Kidney tubule cell (primary cell): ENCODE measurements around the gene GNAQ.

Experiments
- DNase-seq: peaks from one replicate; pipeline ENCODE4 v3.0.0-alpha.2; 2018; ENCODE audit warnings: low spot score

Gene GNAQ

GRCh38 chr9:78031444-78031892 is at the start of gene GNAQ:
TSS of gene GNAQ (minus strand) at chr9:78031811. CDS start at chr9:78031235, 576 bp downstream.
- DNase-seq = no peak

GRCh38 chr9:78074385-78075291 is 43.0 kb upstream of the GNAQ start:
- peak; percentile 2 for DNase-seq

- DNase-seq = no peak
Measured at GRCh38 chr9:78073722-78074121, 42.1 kb upstream of the GNAQ start.

- no peak for DNase-seq
Measured at GRCh38 chr9:78072586-78073199, 41.1 kb upstream of the GNAQ start.

GRCh38 chr9:78070521-78070920 is 38.9 kb upstream of the GNAQ start:
- DNase-seq = no peak

- no peak for DNase-seq
Measured at GRCh38 chr9:78064075-78064474, 32.5 kb upstream of the GNAQ start.

GRCh38 chr9:78062710-78063109 is 31.1 kb upstream of the GNAQ start:
- no peak for DNase-seq

GRCh38 chr9:78054218-78054617 is 22.6 kb upstream of the GNAQ start:
- peak; percentile 54 for DNase-seq

GRCh38 chr9:78053627-78054026 is 22.0 kb upstream of the GNAQ start:
- DNase-seq = no peak

GRCh38 chr9:78050421-78050820 is 18.8 kb upstream of the GNAQ start:
- DNase-seq = no peak

- DNase-seq = no peak
Measured at GRCh38 chr9:78049484-78049883, 17.9 kb upstream of the GNAQ start.

GRCh38 chr9:78047106-78047505 is 15.5 kb upstream of the GNAQ start:
- DNase-seq = no peak

- no peak for DNase-seq
Measured at GRCh38 chr9:78046112-78046511, 14.5 kb upstream of the GNAQ start.

- DNase-seq = no peak
Measured at GRCh38 chr9:78044886-78045285, 13.3 kb upstream of the GNAQ start.

GRCh38 chr9:78044189-78044588 is 12.6 kb upstream of the GNAQ start:
- DNase-seq = no peak

- no peak for DNase-seq
Measured at GRCh38 chr9:78041971-78042370, 10.4 kb upstream of the GNAQ start.

GRCh38 chr9:78040726-78041125 is 9.1 kb upstream of the GNAQ start:
- DNase-seq = peak; percentile 48

GRCh38 chr9:78038620-78039300 is 7.1 kb upstream of the GNAQ start:
- peak; percentile 54 for DNase-seq

- DNase-seq = peak; percentile 82
Measured at GRCh38 chr9:78035383-78035993, 3.9 kb upstream of the GNAQ start.

GRCh38 chr9:78033870-78034269 is 2.3 kb upstream of the GNAQ start:
- DNase-seq = no peak

GRCh38 chr9:78032730-78033457 is 1.3 kb upstream of the GNAQ start:
- DNase-seq = no peak
